Hepatocyte (in vitro differentiated cells): Measurements from ENCODE around the gene KIF5C. TPM values are rescaled to one million over a fixed set of nuclear protein-coding genes. Genes with fewer than 3 reads are reported as not detected.

Experiments used
- DNase-seq: peaks from one replicate; pipeline ENCODE4 v3.0.0-alpha.2; 2016; ENCODE audit warnings: low spot score
- H2AFZ ChIP-seq: fragments of 200-600 bp; sonication (generic); 2 replicates; pipeline ENCODE4 v1.6.0; 2016; ENCODE audit warnings: antibody characterized with exemption, mild to moderate bottlenecking
- H3K27ac ChIP-seq: fragments of 200-600 bp; sonication (generic); 2 replicates; pipeline ENCODE4 v1.5.1; 2016; ENCODE audit warnings: mild to moderate bottlenecking
- H3K27me3 ChIP-seq: fragments of 200-600 bp; sonication (generic); 2 replicates; pipeline ENCODE4 v1.6.1; 2016
- H3K36me3 ChIP-seq: fragments of 200-600 bp; sonication (generic); replicated peaks from 2 replicates; pipeline ENCODE4 v1.5.1; 2016; ENCODE audit warnings: low read depth; ENCODE audit not compliant: insufficient read depth
- H3K4me1 ChIP-seq: fragments of 200-600 bp; sonication (generic); 2 replicates; pipeline ENCODE4 v1.5.1; 2016; ENCODE audit warnings: mild to moderate bottlenecking, moderate library complexity; ENCODE audit not compliant: insufficient read depth
- H3K4me2 ChIP-seq: fragments of 200-600 bp; sonication (generic); 2 replicates; pipeline ENCODE4 v1.6.0; 2016
- H3K4me3 ChIP-seq: fragments of 200-600 bp; sonication (generic); 2 replicates; pipeline ENCODE4 v1.5.1; 2016; ENCODE audit warnings: mild to moderate bottlenecking
- H3K79me2 ChIP-seq: fragments of 200-600 bp; sonication (generic); 2 replicates; pipeline ENCODE4 v1.6.0; 2017; ENCODE audit warnings: mild to moderate bottlenecking
- H3K9me2 ChIP-seq: fragments of 200-600 bp; sonication (generic); replicated peaks from 2 replicates; pipeline ENCODE4 v1.6.0; 2017; ENCODE audit warnings: mild to moderate bottlenecking; ENCODE audit not compliant: insufficient read depth
- H3K9me3 ChIP-seq: fragments of 200-600 bp; sonication (generic); 2 replicates; pipeline ENCODE4 v1.5.1; 2016; ENCODE audit warnings: low read depth, mild to moderate bottlenecking
- H4K20me1 ChIP-seq: fragments of 200-600 bp; sonication (generic); 2 replicates; pipeline ENCODE4 v1.6.0; 2016; ENCODE audit warnings: mild to moderate bottlenecking; ENCODE audit not compliant: insufficient read depth, poor library complexity, severe bottlenecking
- CTCF ChIP-seq: fragments of 200-600 bp; sonication (generic); IDR thresholded peaks from 2 replicates; pipeline ENCODE4 v1.5.1; 2016; ENCODE audit warnings: antibody characterized with exemption, mild to moderate bottlenecking; ENCODE audit not compliant: poor library complexity
- EZH2 ChIP-seq: fragments of 200-600 bp; sonication (generic); IDR thresholded peaks from 2 replicates; pipeline ENCODE4 v1.6.1; 2016; ENCODE audit warnings: antibody characterized with exemption, mild to moderate bottlenecking, borderline replicate concordance
- EZH2phosphoT487 ChIP-seq: fragments of 200-600 bp; sonication (generic); IDR thresholded peaks from one replicate; pipeline ENCODE4 v1.6.1; 2018; ENCODE audit warnings: antibody characterized with exemption, mild to moderate bottlenecking, low read depth, moderate library complexity; ENCODE audit not compliant: unreplicated experiment, severe bottlenecking
- WGBS: methylation state at CpG from one replicate; pipeline ENCODE4 v1.1.6; 2016; ENCODE audit warnings: low lambda C conversion rate; ENCODE audit errors: missing lambda C conversion rate; 5-methylcytosine and 5-hydroxymethylcytosine counted together
- polyA plus RNA-seq: library from polyadenylated mRNA; unstranded; fragments of >200 nt; fragmentation: Nextera tagmentation; extraction: Ambion mirVana; gene quantifications from 2 replicates; pipeline ENCODE4 v1.2.1, GENCODE V29; 2016
- total RNA-seq: library from RNA; depleted of rRNA; stranded (reverse); fragments of >200 nt; gene quantifications from 2 replicates; pipeline ENCODE4 v1.2.3, GENCODE V29; 2014

The KIF5C gene
- total and polyA plus RNA-seq, 2 experiments from 2014 or later = 2.1 to 3.6 TPM

- Histone ChIP-seq H4K20me1 (no peaks in the 10 kb centered on the region), H3K4me3 (no peak overlapping the region), H3K79me2 (no peaks in the 10 kb centered on the region), H3K27me3 (no peaks in the 10 kb centered on the region), H3K4me2 (no peak overlapping the region), H3K27ac (no peak overlapping the region), H2AFZ (no peak overlapping the region), H3K4me1 (peaks cover 20% of the 10 kb centered on the region), H3K9me2 (no peaks in the 10 kb centered on the region), H3K36me3 (no peaks in the 10 kb centered on the region), H3K9me3 (no peaks in the 10 kb centered on the region)
- TF ChIP-seq EZH2 = no peak
- no peak for TF ChIP-seq CTCF
- TF ChIP-seq EZH2phosphoT487 = no peak
- no peak for DNase-seq
- WGBS = 97% methylated on average over 6 of the region's 6 CpGs
These were observed 148.1 kb downstream of the KIF5C start for GRCh38 chr2:149023091-149023490.

- H3K27me3 ChIP-seq = peaks cover 8% of the 10 kb centered on the region
- no peak for TF ChIP-seq EZH2phosphoT487
- no peaks in the 10 kb centered on the region for H4K20me1 ChIP-seq
- no peak overlapping the region for H3K4me2 ChIP-seq
- no peak overlapping the region for H3K27ac ChIP-seq
- H3K9me3 ChIP-seq = no peaks in the 10 kb centered on the region
- H3K79me2 ChIP-seq = no peaks in the 10 kb centered on the region
- no peaks in the 10 kb centered on the region for H3K9me2 ChIP-seq
- WGBS = 62% methylated on average over 7 of the region's 7 CpGs
- no peaks in the 10 kb centered on the region for H3K36me3 ChIP-seq
- H2AFZ ChIP-seq = no peak overlapping the region
- H3K4me1 ChIP-seq = no peaks in the 10 kb centered on the region
- no peak overlapping the region for H3K4me3 ChIP-seq
- no peak for DNase-seq
These were observed 152.7 kb downstream of the KIF5C start for GRCh38 chr2:149027590-149028250.

- DNase-seq = no peak
- TF ChIP-seq CTCF = no peak
- TF ChIP-seq EZH2phosphoT487 = no peak
- TF ChIP-seq EZH2 = no peak
- H3K79me2 ChIP-seq = no peaks in the 10 kb centered on the region
- no peaks in the 10 kb centered on the region for H4K20me1 ChIP-seq
- H3K27me3 ChIP-seq = peaks cover 8% of the 10 kb centered on the region
- WGBS = 69% methylated on average over 6 of the region's 6 CpGs
- H3K36me3 ChIP-seq = no peaks in the 10 kb centered on the region
- H3K9me3 ChIP-seq = no peaks in the 10 kb centered on the region
- H3K27ac ChIP-seq = no peak overlapping the region
- no peak overlapping the region for H2AFZ ChIP-seq
- H3K4me2 ChIP-seq = no peak overlapping the region
- no peaks in the 10 kb centered on the region for H3K4me1 ChIP-seq
- no peak overlapping the region for H3K4me3 ChIP-seq
- H3K9me2 ChIP-seq = no peaks in the 10 kb centered on the region
These were observed 153.3 kb downstream of the KIF5C start for GRCh38 chr2:149028377-149028776.

- H3K4me1 ChIP-seq = no peaks in the 10 kb centered on the region
- TF ChIP-seq EZH2phosphoT487 (no peak), EZH2 (no peak), CTCF (no peak)
- H3K27me3 ChIP-seq = peaks cover 8% of the 10 kb centered on the region
- no peak for DNase-seq
- no peaks in the 10 kb centered on the region for H3K36me3 ChIP-seq
- H3K27ac ChIP-seq = no peak overlapping the region
- H2AFZ ChIP-seq = no peak overlapping the region
- H4K20me1 ChIP-seq = no peaks in the 10 kb centered on the region
- H3K9me2 ChIP-seq = no peaks in the 10 kb centered on the region
- H3K9me3 ChIP-seq = no peaks in the 10 kb centered on the region
- H3K4me2 ChIP-seq = no peak overlapping the region
- WGBS = 69% methylated on average over 2 of the region's 2 CpGs
- H3K79me2 ChIP-seq = no peaks in the 10 kb centered on the region
- no peak overlapping the region for H3K4me3 ChIP-seq
These were observed 153.9 kb downstream of the KIF5C start for GRCh38 chr2:149028891-149029290.
